ENCODE measurements around the gene ATG5.

DNA sequence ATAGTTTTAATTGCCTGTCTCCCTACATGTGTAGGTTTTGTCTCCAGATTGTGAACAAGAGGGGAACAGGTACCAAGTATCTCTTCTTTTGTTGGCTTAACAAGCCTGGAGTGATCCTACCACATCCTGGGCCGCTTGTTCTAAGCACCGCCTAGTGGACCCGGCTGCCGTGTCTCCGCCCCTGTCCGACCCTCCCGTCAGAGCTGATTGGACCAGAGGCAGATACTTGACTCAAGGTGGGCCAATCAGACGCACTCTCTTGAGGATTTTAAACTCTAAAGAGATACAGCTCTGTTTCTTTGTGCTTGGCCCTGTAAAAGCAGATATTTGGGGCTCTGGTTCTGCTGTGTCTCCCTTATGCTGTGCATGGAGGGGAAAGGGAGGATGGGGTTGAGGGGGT lies 171.2 kb downstream of the ATG5 start:
- TF ChIP-seq, protein P1, sequence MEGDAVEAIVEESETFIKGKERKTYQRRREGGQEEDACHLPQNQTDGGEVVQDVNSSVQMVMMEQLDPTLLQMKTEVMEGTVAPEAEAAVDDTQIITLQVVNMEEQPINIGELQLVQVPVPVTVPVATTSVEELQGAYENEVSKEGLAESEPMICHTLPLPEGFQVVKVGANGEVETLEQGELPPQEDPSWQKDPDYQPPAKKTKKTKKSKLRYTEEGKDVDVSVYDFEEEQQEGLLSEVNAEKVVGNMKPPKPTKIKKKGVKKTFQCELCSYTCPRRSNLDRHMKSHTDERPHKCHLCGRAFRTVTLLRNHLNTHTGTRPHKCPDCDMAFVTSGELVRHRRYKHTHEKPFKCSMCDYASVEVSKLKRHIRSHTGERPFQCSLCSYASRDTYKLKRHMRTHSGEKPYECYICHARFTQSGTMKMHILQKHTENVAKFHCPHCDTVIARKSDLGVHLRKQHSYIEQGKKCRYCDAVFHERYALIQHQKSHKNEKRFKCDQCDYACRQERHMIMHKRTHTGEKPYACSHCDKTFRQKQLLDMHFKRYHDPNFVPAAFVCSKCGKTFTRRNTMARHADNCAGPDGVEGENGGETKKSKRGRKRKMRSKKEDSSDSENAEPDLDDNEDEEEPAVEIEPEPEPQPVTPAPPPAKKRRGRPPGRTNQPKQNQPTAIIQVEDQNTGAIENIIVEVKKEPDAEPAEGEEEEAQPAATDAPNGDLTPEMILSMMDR (IDR thresholded peaks at IDR 0.05) = no peak
- TF ChIP-seq EP300 (IDR thresholded peaks at IDR 0.05) = no peak
- no peak for TF ChIP-seq POLR2AphosphoS5 (IDR thresholded peaks at IDR 0.05)
